HG03439 (cell line): ENCODE results near the gene MSX2.

ENCODE experiments used
- ATAC-seq: cut with Tn5 transposase; IDR thresholded peaks from one replicate; pipeline ENCODE4 v1.9.1; 2021; ENCODE audit warnings: mild to moderate bottlenecking, moderate library complexity; ENCODE audit not compliant: unreplicated experiment

MSX2 gene

GRCh38 chr5:174724484-174725260 lies at the start of gene MSX2:
Gene MSX2 (plus strand): TSS chr5:174724582. CDS start chr5:174724660, 78 bp downstream.
- ATAC-seq: no peak

- ATAC-seq: no peak
Observed at GRCh38 chr5:174675110-174675509, 49.3 kb upstream of the MSX2 start.

- no peak for ATAC-seq
Observed at GRCh38 chr5:174675916-174676315, 48.5 kb upstream of the MSX2 start.

- ATAC-seq: no peak
Observed at GRCh38 chr5:174678107-174678506, 46.3 kb upstream of the MSX2 start.

GRCh38 chr5:174680901-174681565 lies 43.3 kb upstream of the MSX2 start:
- ATAC-seq: no peak

- no peak for ATAC-seq
Observed at GRCh38 chr5:174687503-174687902, 36.9 kb upstream of the MSX2 start.

GRCh38 chr5:174688441-174689354 lies 35.7 kb upstream of the MSX2 start:
- no peak for ATAC-seq

- no peak for ATAC-seq
Observed at GRCh38 chr5:174690271-174690670, 34.1 kb upstream of the MSX2 start.

GRCh38 chr5:174692381-174692780 lies 32.0 kb upstream of the MSX2 start:
- no peak for ATAC-seq

- ATAC-seq: no peak
Observed at GRCh38 chr5:174692982-174693422, 31.4 kb upstream of the MSX2 start.

- ATAC-seq: no peak
Observed at GRCh38 chr5:174693697-174694385, 30.5 kb upstream of the MSX2 start.

GRCh38 chr5:174694611-174695010 lies 29.8 kb upstream of the MSX2 start:
- ATAC-seq: no peak

- no peak for ATAC-seq
Observed at GRCh38 chr5:174698156-174698555, 26.2 kb upstream of the MSX2 start.

GRCh38 chr5:174699131-174699530 lies 25.3 kb upstream of the MSX2 start:
- ATAC-seq: no peak

- ATAC-seq: no peak
Observed at GRCh38 chr5:174706997-174707572, 17.3 kb upstream of the MSX2 start.

GRCh38 chr5:174707671-174708070 lies 16.7 kb upstream of the MSX2 start:
- no peak for ATAC-seq

GRCh38 chr5:174708476-174709207 lies 15.7 kb upstream of the MSX2 start:
- no peak for ATAC-seq

- ATAC-seq: no peak
Observed at GRCh38 chr5:174714751-174715150, 9.6 kb upstream of the MSX2 start.

- no peak for ATAC-seq
Observed at GRCh38 chr5:174715804-174716203, 8.6 kb upstream of the MSX2 start.
